ENCODE results near the gene PRSS22.

PRSS22 gene

GRCh38 chr16:2816751-2817339 is 41.1 kb downstream of the PRSS22 start, which contains the start of gene PRSS21:
TSS of gene PRSS21 (plus strand) at chr16:2817237. CDS start at chr16:2817269, 32 bp downstream.
- no peak for DNase-seq (ENCODE audit: low read depth in 2 of 2)

- no peak for DNase-seq (ENCODE audit: low read depth in 2 of 2)
Observed at GRCh38 chr16:2815299-2815771, 42.6 kb downstream of the PRSS22 start.

- no peak for DNase-seq (ENCODE audit: low read depth in 2 of 2)
Observed at GRCh38 chr16:2814551-2815298, 43.2 kb downstream of the PRSS22 start.

GRCh38 chr16:2813771-2814221 is 44.2 kb downstream of the PRSS22 start:
- DNase-seq (ENCODE audit: low read depth in 2 of 2), result no peak

GRCh38 chr16:2811703-2812471 is 46.1 kb downstream of the PRSS22 start:
- DNase-seq (ENCODE audit: low read depth in 2 of 2), result no peak

- DNase-seq (ENCODE audit: low read depth in 2 of 2), result no peak
Observed at GRCh38 chr16:2810651-2811050, 47.3 kb downstream of the PRSS22 start.

GRCh38 chr16:2809149-2809760 is 48.7 kb downstream of the PRSS22 start:
- no peak for DNase-seq (ENCODE audit: low read depth in 2 of 2)

- no peak for DNase-seq (ENCODE audit: low read depth in 2 of 2)
Observed at GRCh38 chr16:2808181-2808580, 49.8 kb downstream of the PRSS22 start.

GRCh38 chr16:2806286-2806685 is 51.7 kb downstream of the PRSS22 start:
- no peak for DNase-seq (ENCODE audit: low read depth in 2 of 2)

- DNase-seq (ENCODE audit: low read depth in 2 of 2), result no peak
Observed at GRCh38 chr16:2804728-2805127, 53.2 kb downstream of the PRSS22 start.

- DNase-seq (ENCODE audit: low read depth in 2 of 2), result no peak
Observed at GRCh38 chr16:2803545-2804195, 54.3 kb downstream of the PRSS22 start.
